ENCODE measurements around the gene PCDHB1.
"Not testable (repeated sequence)": the region's sequence is repeated elsewhere in the genome, so short reads cannot be mapped to it uniquely, and the experiment has no call there.

The PCDHB1 gene

DNA sequence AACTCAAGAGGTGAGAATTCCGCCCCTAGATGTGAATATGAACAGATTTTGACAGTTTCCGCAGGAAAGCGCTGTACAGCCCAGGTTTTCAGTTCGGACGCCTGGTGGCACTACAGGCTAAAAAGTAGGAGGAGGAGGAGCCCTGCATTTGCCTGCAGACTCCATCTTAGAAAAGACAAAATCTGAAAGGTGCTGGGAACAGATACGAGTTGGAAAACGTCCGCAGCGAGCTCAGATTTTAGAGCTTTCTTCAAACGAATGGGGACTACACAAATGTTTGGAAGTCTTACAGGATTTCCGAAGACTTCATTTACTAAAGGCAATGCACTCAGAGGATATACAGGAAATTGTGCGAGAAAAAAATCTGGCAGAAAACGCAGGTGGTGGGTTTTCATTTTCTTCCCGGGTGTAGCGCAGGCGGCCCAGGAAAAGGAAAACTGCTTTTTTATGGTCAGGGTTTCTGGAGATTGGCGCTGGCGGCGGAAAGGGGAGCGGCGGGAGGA is 33.4 kb downstream of the PCDHB1 start:
- H3K36me3 ChIP-seq (ENCODE audit: insufficient read depth, low read length) = no peaks in the 10 kb centered on the region
- H3K4me2 ChIP-seq (ENCODE audit: low read depth, low read length, poor library complexity, severe bottlenecking) = no peak overlapping the region
- no peaks in the 10 kb centered on the region for H3K79me2 ChIP-seq (ENCODE audit: insufficient read depth, low read length)
- no peak overlapping the region for H3K9ac ChIP-seq (ENCODE audit: low read depth, low read length, poor library complexity, severe bottlenecking)
- H3K9me2 ChIP-seq (replicated peaks; ENCODE audit: low read depth, low read length) = no peaks in the 10 kb centered on the region
- no peaks in the 10 kb centered on the region for H4K20me1 ChIP-seq (ENCODE audit: insufficient read depth, low read length, poor library complexity, severe bottlenecking)
- TF ChIP-seq, protein P1, sequence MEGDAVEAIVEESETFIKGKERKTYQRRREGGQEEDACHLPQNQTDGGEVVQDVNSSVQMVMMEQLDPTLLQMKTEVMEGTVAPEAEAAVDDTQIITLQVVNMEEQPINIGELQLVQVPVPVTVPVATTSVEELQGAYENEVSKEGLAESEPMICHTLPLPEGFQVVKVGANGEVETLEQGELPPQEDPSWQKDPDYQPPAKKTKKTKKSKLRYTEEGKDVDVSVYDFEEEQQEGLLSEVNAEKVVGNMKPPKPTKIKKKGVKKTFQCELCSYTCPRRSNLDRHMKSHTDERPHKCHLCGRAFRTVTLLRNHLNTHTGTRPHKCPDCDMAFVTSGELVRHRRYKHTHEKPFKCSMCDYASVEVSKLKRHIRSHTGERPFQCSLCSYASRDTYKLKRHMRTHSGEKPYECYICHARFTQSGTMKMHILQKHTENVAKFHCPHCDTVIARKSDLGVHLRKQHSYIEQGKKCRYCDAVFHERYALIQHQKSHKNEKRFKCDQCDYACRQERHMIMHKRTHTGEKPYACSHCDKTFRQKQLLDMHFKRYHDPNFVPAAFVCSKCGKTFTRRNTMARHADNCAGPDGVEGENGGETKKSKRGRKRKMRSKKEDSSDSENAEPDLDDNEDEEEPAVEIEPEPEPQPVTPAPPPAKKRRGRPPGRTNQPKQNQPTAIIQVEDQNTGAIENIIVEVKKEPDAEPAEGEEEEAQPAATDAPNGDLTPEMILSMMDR (conservative IDR thresholded peaks at IDR 0.05; ENCODE audit: low read length) = no peak
- no peak for TF ChIP-seq EZH2phosphoT487 (IDR thresholded peaks at IDR 0.05; ENCODE audit: borderline replicate concordance)
- no peak overlapping the region for H2AFZ ChIP-seq (ENCODE audit: low read length)
- no peaks in the 10 kb centered on the region for H3K9me3 ChIP-seq (ENCODE audit: insufficient read depth, low read depth, low read length)
- no peaks in the 10 kb centered on the region for H3K4me1 ChIP-seq (ENCODE audit: insufficient read depth, low read length, poor library complexity, severe bottlenecking)
- H3K27me3 ChIP-seq (ENCODE audit: insufficient read depth, low read length, poor library complexity, severe bottlenecking) = no peaks in the 10 kb centered on the region
- no peak overlapping the region for H3K4me3 ChIP-seq (ENCODE audit: low read length, poor library complexity, severe bottlenecking)
- H3F3A ChIP-seq (ENCODE audit: low read depth) = no peaks in the 10 kb centered on the region

DNA sequence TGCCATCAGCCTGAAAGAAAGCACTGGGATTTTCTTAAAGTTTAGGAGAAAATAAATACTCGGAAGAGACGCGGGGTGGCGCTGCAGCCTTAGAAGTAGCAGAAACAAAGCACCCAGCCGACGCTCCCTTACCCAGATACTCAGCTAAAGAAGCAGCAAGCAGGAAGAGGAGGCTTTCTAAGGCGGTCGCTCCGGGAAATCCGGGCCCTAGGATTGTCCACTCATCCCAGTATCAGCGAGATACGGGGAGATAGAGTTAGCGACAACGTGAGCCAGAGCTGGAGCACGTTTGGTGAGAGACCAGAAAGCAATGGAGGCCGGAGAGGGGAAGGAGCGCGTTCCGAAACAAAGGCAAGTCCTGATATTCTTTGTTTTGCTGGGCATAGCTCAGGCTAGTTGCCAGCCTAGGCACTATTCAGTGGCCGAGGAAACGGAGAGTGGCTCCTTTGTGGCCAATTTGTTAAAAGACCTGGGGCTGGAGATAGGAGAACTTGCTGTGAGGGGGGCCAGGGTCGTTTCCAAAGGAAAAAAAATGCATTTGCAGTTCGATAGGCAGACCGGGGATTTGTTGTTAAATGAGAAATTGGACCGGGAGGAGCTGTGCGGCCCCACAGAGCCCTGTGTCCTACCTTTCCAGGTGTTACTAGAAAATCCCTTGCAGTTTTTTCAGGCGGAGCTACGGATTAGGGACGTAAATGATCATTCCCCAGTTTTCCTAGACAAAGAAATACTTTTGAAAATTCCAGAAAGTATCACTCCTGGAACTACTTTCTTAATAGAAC is 43.5 kb downstream of the PCDHB1 start, which contains the start of gene PCDHB2:
Gene PCDHB2, plus strand, starts transcription at position 135 of the 782 bp plus-strand sequence. Its CDS starts 176 bp downstream, at position 311.
- H3K9me3 ChIP-seq (ENCODE audit: insufficient read depth, low read depth, low read length) = no peaks in the 10 kb centered on the region
- no peak within 1 kb of the TSS for H2AFZ ChIP-seq (ENCODE audit: low read length)
- no peaks in the 10 kb centered on the region for H3K4me1 ChIP-seq (ENCODE audit: insufficient read depth, low read length, poor library complexity, severe bottlenecking)
- no peaks in the 10 kb centered on the region for H4K20me1 ChIP-seq (ENCODE audit: insufficient read depth, low read length, poor library complexity, severe bottlenecking)
- H3K36me3 ChIP-seq (ENCODE audit: insufficient read depth, low read length) = no peaks in the 10 kb centered on the region
- H3K4me2 ChIP-seq (ENCODE audit: low read depth, low read length, poor library complexity, severe bottlenecking) = no peak within 1 kb of the TSS
- no peak within 1 kb of the TSS for H3K9ac ChIP-seq (ENCODE audit: low read depth, low read length, poor library complexity, severe bottlenecking)
- H3K27me3 ChIP-seq (ENCODE audit: insufficient read depth, low read length, poor library complexity, severe bottlenecking) = no peaks in the 10 kb centered on the region
- H3K9me2 ChIP-seq (replicated peaks; ENCODE audit: low read depth, low read length) = no peaks in the 10 kb centered on the region
- H3K79me2 ChIP-seq (ENCODE audit: insufficient read depth, low read length) = no peaks in the 10 kb centered on the region
- H3K4me3 ChIP-seq (ENCODE audit: low read length, poor library complexity, severe bottlenecking) = no peak within 1 kb of the TSS
- H3F3A ChIP-seq (ENCODE audit: low read depth) = no peaks in the 10 kb centered on the region
- no peak for TF ChIP-seq EZH2phosphoT487 (IDR thresholded peaks at IDR 0.05; ENCODE audit: borderline replicate concordance)

DNA sequence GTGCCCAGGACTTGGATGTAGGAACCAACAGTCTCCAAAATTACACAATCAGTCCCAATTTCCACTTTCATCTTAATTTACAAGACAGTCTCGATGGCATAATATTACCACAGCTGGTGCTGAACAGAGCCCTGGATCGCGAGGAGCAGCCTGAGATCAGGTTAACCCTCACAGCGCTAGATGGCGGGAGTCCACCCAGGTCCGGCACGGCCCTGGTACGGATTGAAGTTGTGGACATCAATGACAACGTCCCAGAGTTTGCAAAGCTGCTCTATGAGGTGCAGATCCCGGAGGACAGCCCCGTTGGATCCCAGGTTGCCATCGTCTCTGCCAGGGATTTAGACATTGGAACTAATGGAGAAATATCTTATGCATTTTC is 44.1 kb downstream of the PCDHB1 start:
- Histone ChIP-seq H3K9ac (ENCODE audit: low read depth, low read length, poor library complexity, severe bottlenecking) (no peak overlapping the region), H3K4me2 (ENCODE audit: low read depth, low read length, poor library complexity, severe bottlenecking) (no peak overlapping the region), H4K20me1 (ENCODE audit: insufficient read depth, low read length, poor library complexity, severe bottlenecking) (no peaks in the 10 kb centered on the region), H3K4me1 (ENCODE audit: insufficient read depth, low read length, poor library complexity, severe bottlenecking) (no peaks in the 10 kb centered on the region), H3K4me3 (ENCODE audit: low read length, poor library complexity, severe bottlenecking) (no peak overlapping the region), H3K9me2 (replicated peaks; ENCODE audit: low read depth, low read length) (no peaks in the 10 kb centered on the region), H3K9me3 (ENCODE audit: insufficient read depth, low read depth, low read length) (no peaks in the 10 kb centered on the region; the same call in 1 of the 2 replicates), H3K79me2 (ENCODE audit: insufficient read depth, low read length) (no peaks in the 10 kb centered on the region), H3K36me3 (ENCODE audit: insufficient read depth, low read length) (no peaks in the 10 kb centered on the region), H2AFZ (ENCODE audit: low read length) (no peak overlapping the region), H3F3A (ENCODE audit: low read depth) (no peaks in the 10 kb centered on the region), H3K27me3 (ENCODE audit: insufficient read depth, low read length, poor library complexity, severe bottlenecking) (no peaks in the 10 kb centered on the region)
- no peak for TF ChIP-seq EZH2phosphoT487 (IDR thresholded peaks at IDR 0.05; ENCODE audit: borderline replicate concordance)
- TF ChIP-seq, protein P1 (conservative IDR thresholded peaks at IDR 0.05; ENCODE audit: low read length) = no peak

DNA sequence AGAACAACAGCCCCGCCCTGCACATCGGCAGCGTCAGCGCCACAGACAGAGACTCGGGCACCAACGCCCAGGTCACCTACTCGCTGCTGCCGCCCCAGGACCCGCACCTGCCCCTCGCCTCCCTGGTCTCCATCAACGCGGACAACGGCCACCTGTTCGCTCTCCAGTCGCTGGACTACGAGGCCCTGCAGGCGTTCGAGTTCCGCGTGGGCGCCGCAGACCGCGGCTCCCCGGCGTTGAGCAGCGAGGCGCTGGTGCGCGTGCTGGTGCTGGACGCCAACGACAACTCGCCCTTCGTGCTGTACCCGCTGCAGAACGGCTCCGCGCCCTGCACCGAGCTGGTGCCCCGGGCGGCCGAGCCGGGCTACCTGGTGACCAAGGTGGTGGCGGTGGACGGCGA is 45.0 kb downstream of the PCDHB1 start:
- H3K4me3 ChIP-seq (ENCODE audit: low read length, poor library complexity, severe bottlenecking); H3K36me3 ChIP-seq (ENCODE audit: insufficient read depth, low read length); H3K79me2 ChIP-seq (ENCODE audit: insufficient read depth, low read length); H3K9me2 ChIP-seq (replicated peaks; ENCODE audit: low read depth, low read length); H4K20me1 ChIP-seq (ENCODE audit: insufficient read depth, low read length, poor library complexity, severe bottlenecking); H3K27me3 ChIP-seq (ENCODE audit: insufficient read depth, low read length, poor library complexity, severe bottlenecking); H3K4me1 ChIP-seq (ENCODE audit: insufficient read depth, low read length, poor library complexity, severe bottlenecking); H3K9ac ChIP-seq (ENCODE audit: low read depth, low read length, poor library complexity, severe bottlenecking); H3F3A ChIP-seq (ENCODE audit: low read depth); H3K4me2 ChIP-seq (ENCODE audit: low read depth, low read length, poor library complexity, severe bottlenecking); H3K9me3 ChIP-seq (ENCODE audit: insufficient read depth, low read depth, low read length); H2AFZ ChIP-seq (ENCODE audit: low read length): not testable (repeated sequence)

DNA sequence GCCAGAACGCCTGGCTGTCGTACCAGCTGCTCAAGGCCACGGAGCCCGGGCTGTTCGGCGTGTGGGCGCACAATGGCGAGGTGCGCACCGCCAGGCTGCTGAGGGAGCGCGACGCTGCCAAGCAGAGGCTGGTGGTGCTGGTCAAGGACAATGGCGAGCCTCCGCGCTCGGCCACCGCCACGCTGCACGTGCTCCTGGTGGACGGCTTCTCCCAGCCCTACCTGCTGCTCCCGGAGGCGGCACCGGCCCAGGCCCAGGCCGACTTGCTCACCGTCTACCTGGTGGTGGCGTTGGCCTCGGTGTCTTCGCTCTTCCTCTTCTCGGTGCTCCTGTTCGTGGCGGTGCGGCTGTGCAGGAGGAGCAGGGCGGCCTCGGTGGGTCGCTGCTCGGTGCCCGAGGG is 45.4 kb downstream of the PCDHB1 start:
- not testable (repeated sequence) for H3K36me3 ChIP-seq (ENCODE audit: insufficient read depth, low read length); H2AFZ ChIP-seq (ENCODE audit: low read length); H3K9me2 ChIP-seq (replicated peaks; ENCODE audit: low read depth, low read length); H3K27me3 ChIP-seq (ENCODE audit: insufficient read depth, low read length, poor library complexity, severe bottlenecking); H4K20me1 ChIP-seq (ENCODE audit: insufficient read depth, low read length, poor library complexity, severe bottlenecking); H3K9me3 ChIP-seq (ENCODE audit: insufficient read depth, low read depth, low read length); H3K4me1 ChIP-seq (ENCODE audit: insufficient read depth, low read length, poor library complexity, severe bottlenecking); H3K4me3 ChIP-seq (ENCODE audit: low read length, poor library complexity, severe bottlenecking); H3K79me2 ChIP-seq (ENCODE audit: insufficient read depth, low read length); H3F3A ChIP-seq (ENCODE audit: low read depth); H3K9ac ChIP-seq (ENCODE audit: low read depth, low read length, poor library complexity, severe bottlenecking); H3K4me2 ChIP-seq (ENCODE audit: low read depth, low read length, poor library complexity, severe bottlenecking)

Measured in Loucy (cell line).